GM10266 (cell line): Measurements from ENCODE around the gene APOH.

Experiments used
- DNase-seq: peaks from one replicate; pipeline ENCODE4 v3.0.0; 2012; ENCODE audit errors: extremely low spot score
- TF ChIP-seq, protein P1 (sequence below): IDR thresholded peaks from 2 replicates; pipeline ENCODE4 v1.5.1; 2012; ENCODE audit warnings: mild to moderate bottlenecking, low read depth; ENCODE audit not compliant: control insufficient read depth, insufficient read depth; ENCODE audit errors: missing control alignments

APOH gene

DNA sequence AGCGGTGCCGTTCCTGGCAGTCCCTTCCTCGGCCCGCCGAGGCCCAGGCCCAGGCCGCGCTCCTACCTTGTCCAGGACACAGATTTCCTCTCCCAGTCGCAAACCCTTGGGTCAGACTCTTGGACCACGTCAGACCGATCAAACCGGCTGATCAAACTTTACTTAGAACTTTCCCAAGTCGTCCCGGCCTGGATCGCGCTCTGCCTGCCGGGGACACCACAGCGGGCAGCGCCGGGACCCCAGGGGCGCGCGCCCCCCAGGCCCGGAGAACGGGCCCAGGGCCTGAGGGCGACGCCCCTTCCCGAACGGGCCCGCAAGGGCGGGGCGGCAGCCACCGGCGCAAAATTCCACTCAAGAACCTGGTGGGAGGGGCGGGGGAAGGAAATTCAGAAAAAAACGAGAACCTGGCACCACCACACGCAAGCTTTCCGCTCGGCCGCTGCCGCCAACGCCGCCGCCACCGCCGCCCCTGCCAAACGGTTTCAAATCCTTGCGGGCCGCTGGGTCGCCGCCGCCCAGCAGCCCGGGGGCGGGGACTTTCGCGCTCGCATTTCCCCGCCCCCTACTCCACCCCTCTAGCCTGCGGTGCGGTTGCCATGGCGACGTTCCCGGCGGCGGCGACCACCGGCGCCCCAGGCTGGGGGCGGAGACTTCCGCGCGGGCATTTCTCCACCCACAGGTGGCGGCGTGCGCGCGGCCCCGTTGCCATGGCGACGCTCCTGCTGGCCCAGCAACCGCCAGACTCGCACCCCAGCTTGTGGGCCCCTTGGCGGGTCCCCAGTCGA, 37.4 kb downstream of the APOH start, which contains the start of gene CEP112:
Gene CEP112 (minus strand): TSS at position 541 of the 785 bp plus-strand sequence.
- TF ChIP-seq, protein P1, sequence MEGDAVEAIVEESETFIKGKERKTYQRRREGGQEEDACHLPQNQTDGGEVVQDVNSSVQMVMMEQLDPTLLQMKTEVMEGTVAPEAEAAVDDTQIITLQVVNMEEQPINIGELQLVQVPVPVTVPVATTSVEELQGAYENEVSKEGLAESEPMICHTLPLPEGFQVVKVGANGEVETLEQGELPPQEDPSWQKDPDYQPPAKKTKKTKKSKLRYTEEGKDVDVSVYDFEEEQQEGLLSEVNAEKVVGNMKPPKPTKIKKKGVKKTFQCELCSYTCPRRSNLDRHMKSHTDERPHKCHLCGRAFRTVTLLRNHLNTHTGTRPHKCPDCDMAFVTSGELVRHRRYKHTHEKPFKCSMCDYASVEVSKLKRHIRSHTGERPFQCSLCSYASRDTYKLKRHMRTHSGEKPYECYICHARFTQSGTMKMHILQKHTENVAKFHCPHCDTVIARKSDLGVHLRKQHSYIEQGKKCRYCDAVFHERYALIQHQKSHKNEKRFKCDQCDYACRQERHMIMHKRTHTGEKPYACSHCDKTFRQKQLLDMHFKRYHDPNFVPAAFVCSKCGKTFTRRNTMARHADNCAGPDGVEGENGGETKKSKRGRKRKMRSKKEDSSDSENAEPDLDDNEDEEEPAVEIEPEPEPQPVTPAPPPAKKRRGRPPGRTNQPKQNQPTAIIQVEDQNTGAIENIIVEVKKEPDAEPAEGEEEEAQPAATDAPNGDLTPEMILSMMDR = no peak
- peak; percentile 88 for DNase-seq

- TF ChIP-seq, protein P1 = no peak
- no peak for DNase-seq
Measured at GRCh38 chr17:66190738-66191592, 38.2 kb downstream of the APOH start.

DNA sequence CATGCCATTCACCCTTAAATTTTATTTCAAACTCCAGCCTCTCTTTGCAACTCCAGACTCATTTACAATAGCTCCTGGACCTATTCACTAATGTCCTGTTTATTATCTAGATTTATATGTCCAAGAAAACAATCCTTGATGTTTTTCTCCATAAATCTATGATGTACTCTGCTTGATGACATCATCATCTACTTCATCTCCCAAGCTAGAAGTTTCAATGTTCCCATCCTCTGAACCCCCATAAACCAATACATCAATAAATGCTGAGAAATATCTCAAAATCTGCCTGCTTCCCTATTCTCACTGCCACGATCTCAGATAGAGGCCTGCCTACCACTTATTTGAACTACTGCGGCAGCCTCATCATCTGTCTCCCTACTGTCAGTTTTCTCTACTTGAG, 41.5 kb downstream of the APOH start:
- DNase-seq = no peak
- TF ChIP-seq, protein P1 = no peak

DNA sequence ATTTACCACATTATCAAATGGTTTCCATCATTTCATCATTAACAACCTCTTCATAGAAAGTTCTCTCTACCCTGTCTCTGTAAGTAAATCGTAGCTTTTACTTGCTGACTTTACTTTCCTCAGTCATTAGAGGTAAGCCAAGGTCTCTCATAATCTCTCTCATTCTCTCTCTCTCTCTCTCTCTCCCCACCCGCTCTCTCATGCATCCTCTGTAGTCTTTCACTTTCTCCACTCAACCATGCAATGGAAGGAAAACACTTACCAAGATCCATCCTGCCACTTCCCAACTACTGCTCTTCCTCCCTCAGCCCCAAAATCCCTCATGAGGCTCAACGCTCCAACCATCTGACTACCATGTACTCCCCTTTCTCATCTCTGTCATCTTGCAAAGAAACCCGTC, 43.4 kb downstream of the APOH start:
- TF ChIP-seq, protein P1 = no peak
- no peak for DNase-seq

DNA sequence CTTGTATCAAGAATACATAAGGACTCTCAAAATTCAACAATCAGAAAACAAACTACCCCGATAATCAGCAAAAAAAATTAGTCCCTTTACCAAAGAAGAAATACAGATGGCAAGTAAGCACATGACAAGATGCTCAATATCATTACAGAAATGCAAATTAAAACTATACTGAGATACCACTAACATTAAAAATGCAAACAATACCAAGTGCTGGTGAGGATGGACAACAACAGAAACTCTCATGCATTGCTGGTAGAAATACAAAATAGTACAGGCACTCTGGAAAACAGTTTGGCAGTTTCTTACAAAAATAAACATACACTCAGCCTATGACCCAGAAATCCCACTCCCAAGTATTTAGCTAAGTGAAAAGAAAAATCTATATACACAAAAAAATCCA, 44.8 kb downstream of the APOH start:
- TF ChIP-seq, protein P1 = no peak
- DNase-seq = no peak

GRCh38 chr17:66183529-66183928, 45.7 kb downstream of the APOH start:
- TF ChIP-seq, protein P1 = no peak
- DNase-seq = no peak
